Chondrocyte (in vitro differentiated cells): ENCODE measurements around the gene WNK1. TPM values are rescaled to one million over a fixed set of nuclear protein-coding genes. Genes with fewer than 3 reads are reported as not detected.

Source experiments
- DNase-seq: peaks from one replicate; pipeline ENCODE4 v3.0.0; 2021; ENCODE audit warnings: mixed read lengths, low spot score
- H3K27ac Mint-ChIP-seq: one replicate; pipeline ENCODE4 v1.8.0; 2021; ENCODE audit warnings: mild to moderate bottlenecking, moderate library complexity, mixed read lengths; ENCODE audit not compliant: unreplicated experiment
- H3K27me3 Mint-ChIP-seq: 2 replicates; pipeline ENCODE4 v1.8.0; 2021; ENCODE audit warnings: low read depth, mixed read lengths
- H3K36me3 Mint-ChIP-seq: 2 replicates; pipeline ENCODE4 v1.8.0; 2021; ENCODE audit warnings: low read depth, mixed read lengths
- H3K4me1 Mint-ChIP-seq: 2 replicates; pipeline ENCODE4 v1.8.0; 2021; ENCODE audit warnings: low read depth, mild to moderate bottlenecking, mixed read lengths
- H3K4me3 Mint-ChIP-seq: one replicate; pipeline ENCODE4 v1.8.0; 2021; ENCODE audit warnings: mild to moderate bottlenecking, moderate library complexity, mixed read lengths; ENCODE audit not compliant: unreplicated experiment
- H3K9me3 Mint-ChIP-seq: 2 replicates; pipeline ENCODE4 v1.8.0; 2021; ENCODE audit warnings: low read depth, mixed read lengths
- total RNA-seq: library from RNA; stranded (reverse); gene quantifications from 3 replicates; pipeline ENCODE4 v1.2.1, GENCODE V29; 2021
- TF ChIP-seq, protein P1 (sequence below): fragments of 200-600 bp; sonication (generic); IDR thresholded peaks from 2 replicates; pipeline ENCODE4 v1.5.0; 2021; ENCODE audit warnings: antibody characterized with exemption, mild to moderate bottlenecking, moderate library complexity

Gene WNK1
- total RNA-seq, 1 donor from 2014 or later, result 163 TPM

DNA sequence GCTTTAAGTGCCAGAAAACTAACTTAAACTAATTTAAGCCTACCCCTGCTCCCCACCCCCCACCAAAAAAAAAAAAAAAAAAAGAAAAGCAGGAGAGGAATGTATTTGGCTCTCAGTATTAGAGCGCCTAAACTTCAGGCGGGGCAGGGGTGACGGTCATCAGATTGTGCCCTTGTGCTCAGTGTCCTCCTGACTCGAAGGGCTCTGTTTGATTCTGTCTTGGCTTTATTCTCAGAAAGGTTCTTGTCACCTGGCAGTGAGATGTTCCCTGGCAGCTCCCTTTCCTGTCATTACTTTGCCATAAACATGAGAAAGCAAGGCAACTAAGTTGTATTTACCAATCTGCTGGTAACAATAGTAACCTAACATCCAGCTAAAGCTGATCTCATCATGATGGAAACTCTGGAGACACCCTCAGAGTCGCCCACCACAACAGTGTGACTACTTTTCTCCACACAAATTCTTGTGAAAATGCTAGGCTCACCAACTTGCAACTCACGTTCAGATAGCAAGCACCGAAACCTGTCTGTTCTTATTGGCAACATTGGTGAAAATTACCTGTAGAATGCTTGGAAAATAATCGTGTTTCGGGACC lies 39.0 kb upstream of the WNK1 start:
- TF ChIP-seq, protein P1, sequence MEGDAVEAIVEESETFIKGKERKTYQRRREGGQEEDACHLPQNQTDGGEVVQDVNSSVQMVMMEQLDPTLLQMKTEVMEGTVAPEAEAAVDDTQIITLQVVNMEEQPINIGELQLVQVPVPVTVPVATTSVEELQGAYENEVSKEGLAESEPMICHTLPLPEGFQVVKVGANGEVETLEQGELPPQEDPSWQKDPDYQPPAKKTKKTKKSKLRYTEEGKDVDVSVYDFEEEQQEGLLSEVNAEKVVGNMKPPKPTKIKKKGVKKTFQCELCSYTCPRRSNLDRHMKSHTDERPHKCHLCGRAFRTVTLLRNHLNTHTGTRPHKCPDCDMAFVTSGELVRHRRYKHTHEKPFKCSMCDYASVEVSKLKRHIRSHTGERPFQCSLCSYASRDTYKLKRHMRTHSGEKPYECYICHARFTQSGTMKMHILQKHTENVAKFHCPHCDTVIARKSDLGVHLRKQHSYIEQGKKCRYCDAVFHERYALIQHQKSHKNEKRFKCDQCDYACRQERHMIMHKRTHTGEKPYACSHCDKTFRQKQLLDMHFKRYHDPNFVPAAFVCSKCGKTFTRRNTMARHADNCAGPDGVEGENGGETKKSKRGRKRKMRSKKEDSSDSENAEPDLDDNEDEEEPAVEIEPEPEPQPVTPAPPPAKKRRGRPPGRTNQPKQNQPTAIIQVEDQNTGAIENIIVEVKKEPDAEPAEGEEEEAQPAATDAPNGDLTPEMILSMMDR, result no peak
- H3K4me1 Mint-ChIP-seq, result peaks cover 22% of the 10 kb centered on the region
- H3K4me3 Mint-ChIP-seq, result no peak overlapping the region
- DNase-seq, result no peak
- no peaks in the 10 kb centered on the region for H3K36me3 Mint-ChIP-seq
- no peaks in the 10 kb centered on the region for H3K27me3 Mint-ChIP-seq
- peak overlapping the region; percentile 92 for H3K27ac Mint-ChIP-seq
- H3K9me3 Mint-ChIP-seq, result no peaks in the 10 kb centered on the region

DNA sequence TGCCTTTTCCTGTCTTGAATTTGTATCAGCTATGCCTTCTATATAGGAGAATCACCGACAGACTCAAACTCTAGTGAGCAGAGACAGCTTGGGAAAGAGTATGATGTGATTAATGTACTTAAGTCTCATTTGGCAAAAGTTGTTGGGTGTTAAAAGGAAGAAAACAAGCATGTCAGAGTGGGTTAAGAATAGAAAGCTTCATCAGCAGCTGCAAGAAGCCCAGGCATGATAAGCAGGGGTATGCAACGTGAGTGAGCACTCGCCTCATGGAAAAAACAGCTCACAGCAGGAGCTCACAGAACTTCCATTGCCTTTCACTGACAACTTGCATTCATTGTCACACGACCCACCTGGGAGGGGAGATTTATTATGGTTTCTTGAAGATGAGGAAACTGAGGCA lies 35.9 kb upstream of the WNK1 start:
- Mint-ChIP-seq H3K36me3 (no peaks in the 10 kb centered on the region), H3K9me3 (no peaks in the 10 kb centered on the region), H3K27ac (no peak overlapping the region), H3K4me3 (no peak overlapping the region), H3K27me3 (no peaks in the 10 kb centered on the region), H3K4me1 (peaks cover 27% of the 10 kb centered on the region)
- TF ChIP-seq, protein P1, result no peak
- no peak for DNase-seq

DNA sequence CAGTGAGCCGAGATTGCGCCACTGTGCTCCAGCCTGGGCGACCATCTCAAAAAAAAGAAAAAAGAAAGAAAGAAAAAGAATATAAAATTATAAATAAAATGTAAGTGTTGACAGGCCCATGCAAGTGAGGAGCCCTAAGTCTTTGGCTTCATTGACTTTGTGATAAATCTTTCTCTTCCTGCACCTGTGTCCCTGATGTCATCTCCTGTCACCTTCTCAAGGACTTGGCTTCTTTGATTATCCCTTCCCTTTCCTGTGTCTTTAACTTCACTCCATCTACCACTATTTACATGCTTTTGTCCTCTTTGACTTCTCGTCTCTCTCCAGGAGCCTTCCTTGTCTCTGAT lies 33.6 kb upstream of the WNK1 start:
- Mint-ChIP-seq H3K27ac (no peak overlapping the region), H3K9me3 (no peaks in the 10 kb centered on the region)

DNA sequence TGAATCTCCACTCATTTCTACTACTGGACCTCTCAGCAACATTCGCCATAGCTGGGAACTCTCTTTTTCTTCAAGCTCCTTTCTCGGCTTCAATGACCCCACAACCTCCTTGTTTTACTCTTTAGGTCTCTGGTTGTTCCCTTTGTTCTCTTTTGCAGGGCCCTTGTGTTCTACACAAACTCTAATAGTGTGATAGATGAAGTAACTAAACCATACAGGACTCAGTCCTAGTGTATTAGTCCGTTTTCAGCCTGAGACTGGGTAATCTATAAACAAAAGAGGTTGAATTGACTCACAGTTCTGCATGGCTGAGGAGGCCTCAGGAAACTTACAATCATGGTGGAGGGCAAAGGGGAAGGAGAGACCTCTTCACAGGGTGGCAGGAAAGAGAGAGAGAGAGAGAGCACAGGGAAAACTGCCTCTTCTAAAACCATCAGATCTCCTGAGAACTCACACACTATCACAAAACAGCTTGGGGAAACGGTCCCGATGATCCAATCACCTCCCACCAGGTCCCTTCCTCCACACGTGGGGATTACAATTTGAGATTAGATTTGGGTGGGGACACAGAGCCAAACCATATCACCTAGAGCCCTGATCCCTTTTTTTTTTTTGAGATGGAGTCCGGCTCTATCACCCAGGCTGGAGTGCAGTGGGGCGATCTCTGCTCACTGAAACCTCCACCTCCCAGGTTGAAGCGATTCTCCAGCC lies 32.0 kb upstream of the WNK1 start:
- no peak overlapping the region for H3K4me3 Mint-ChIP-seq

More for the DNA sequence above, 33.6 kb upstream of the WNK1 start:
- DNase-seq, result no peak
- Mint-ChIP-seq H3K4me3 (no peak overlapping the region), H3K27me3 (no peaks in the 10 kb centered on the region), H3K36me3 (no peaks in the 10 kb centered on the region), H3K4me1 (peaks cover 15% of the 10 kb centered on the region)
- TF ChIP-seq, protein P1, result no peak

DNA sequence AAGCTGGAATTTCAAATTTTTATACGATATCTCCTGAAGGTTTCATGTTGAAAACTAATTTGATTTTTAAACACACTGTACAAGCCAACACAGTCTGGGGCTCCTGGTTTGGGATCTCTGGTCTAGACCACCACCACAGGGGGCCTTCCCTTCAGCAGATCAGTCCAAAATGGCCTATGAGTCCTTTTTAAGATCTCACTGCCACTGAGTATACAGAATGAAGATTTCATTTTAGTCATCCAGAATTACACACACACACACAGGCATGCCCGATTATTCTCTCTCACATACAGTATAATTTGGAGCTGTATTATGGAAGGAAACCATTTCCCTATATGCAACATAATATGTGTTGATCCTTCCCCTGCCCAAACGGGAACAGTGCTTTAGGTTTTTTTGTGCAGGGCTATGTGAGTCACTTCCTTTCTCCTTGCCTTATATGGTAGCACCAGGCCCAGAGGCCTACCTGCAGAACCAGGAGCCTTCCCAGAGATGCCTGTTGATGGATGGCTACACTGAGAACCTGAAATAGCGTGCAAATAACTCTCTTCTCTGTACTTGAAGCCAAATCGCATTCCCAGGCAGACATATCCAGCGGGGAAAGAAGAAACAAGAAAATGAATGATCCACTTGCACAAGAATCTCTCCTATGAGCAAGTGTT lies 28.1 kb upstream of the WNK1 start:
- Mint-ChIP-seq H3K27ac (no peak overlapping the region), H3K27me3 (no peaks in the 10 kb centered on the region)

More for the DNA sequence above, 32.0 kb upstream of the WNK1 start:
- H3K9me3 Mint-ChIP-seq, result no peaks in the 10 kb centered on the region
- H3K36me3 Mint-ChIP-seq, result no peaks in the 10 kb centered on the region
- H3K27me3 Mint-ChIP-seq, result no peaks in the 10 kb centered on the region
- TF ChIP-seq, protein P1, result no peak
- no peak overlapping the region for H3K27ac Mint-ChIP-seq
- peaks cover 21% of the 10 kb centered on the region for H3K4me1 Mint-ChIP-seq
- no peak for DNase-seq

More for the DNA sequence above, 28.1 kb upstream of the WNK1 start:
- TF ChIP-seq, protein P1, result no peak
- H3K4me1 Mint-ChIP-seq, result peaks cover 34% of the 10 kb centered on the region
- no peak overlapping the region for H3K4me3 Mint-ChIP-seq
- no peak for DNase-seq
- no peaks in the 10 kb centered on the region for H3K9me3 Mint-ChIP-seq
- H3K36me3 Mint-ChIP-seq, result no peaks in the 10 kb centered on the region
